22Rv1 (cell line): ENCODE results near the gene SMYD3.

Experiments
- CTCF ChIP-seq: fragments of 450-650 bp; IDR thresholded peaks from 2 replicates; pipeline ENCODE4 v1.5.1; 2017; ENCODE audit warnings: mild to moderate bottlenecking
- ZFX ChIP-seq: fragments of 450-650 bp; IDR thresholded peaks from 2 replicates; pipeline ENCODE4 v1.6.1; 2017; ENCODE audit warnings: antibody characterized with exemption, borderline replicate concordance

- TF ChIP-seq CTCF (no peak), ZFX (no peak)
Observed at GRCh38 chr1:246219508-246220030, 287.5 kb downstream of the SMYD3 start.
